Right kidney (tissue), 1 donor: ENCODE data around the gene TYMS.

Experiments used
- DNase-seq: peaks from one replicate; pipeline ENCODE4 v3.0.0-alpha.2; 2016

TYMS gene

DNA sequence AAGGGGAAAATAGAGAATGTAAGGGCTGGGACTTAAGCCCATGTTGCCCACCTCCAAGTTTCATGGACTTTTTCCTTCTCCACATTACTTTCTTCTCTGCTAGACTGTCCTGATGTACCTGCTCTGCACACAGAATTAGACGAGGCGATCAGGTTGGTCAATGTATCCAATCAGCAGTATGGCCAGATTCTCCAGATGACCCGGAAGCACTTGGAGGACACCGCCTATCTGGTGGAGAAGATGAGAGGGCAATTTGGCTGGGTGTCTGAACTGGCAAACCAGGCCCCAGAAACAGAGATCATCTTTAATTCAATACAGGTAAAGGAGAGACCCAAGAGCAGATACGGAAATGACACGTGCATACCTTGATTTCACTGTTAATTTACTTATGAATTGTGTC lies 16.2 kb upstream of the TYMS start:
- no peak for DNase-seq

- DNase-seq: no peak
Measured at GRCh38 chr18:644395-645004, 13.0 kb upstream of the TYMS start.

GRCh38 chr18:647304-647703 lies 10.1 kb upstream of the TYMS start:
- DNase-seq: no peak

DNA sequence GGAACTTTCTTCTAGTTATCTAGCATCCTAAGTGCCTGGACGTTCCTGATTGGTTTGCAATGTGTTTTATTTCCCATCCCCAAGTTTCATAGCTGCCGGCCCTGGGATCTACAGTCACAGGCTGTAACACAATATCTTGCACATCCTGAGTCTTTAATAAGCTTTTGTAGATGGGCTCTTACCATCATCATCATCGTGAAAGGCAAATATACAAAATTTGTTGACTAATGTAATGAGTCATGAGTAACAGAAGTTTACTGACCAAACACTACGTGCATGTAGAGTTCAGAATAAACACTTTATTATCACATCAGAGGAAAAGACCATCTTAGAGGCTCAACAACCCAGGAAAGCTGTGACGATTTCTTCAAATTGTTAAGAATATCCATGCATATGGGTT lies 8.1 kb upstream of the TYMS start:
- no peak for DNase-seq

- no peak for DNase-seq
Measured at GRCh38 chr18:650428-650858, 7.0 kb upstream of the TYMS start.

DNA sequence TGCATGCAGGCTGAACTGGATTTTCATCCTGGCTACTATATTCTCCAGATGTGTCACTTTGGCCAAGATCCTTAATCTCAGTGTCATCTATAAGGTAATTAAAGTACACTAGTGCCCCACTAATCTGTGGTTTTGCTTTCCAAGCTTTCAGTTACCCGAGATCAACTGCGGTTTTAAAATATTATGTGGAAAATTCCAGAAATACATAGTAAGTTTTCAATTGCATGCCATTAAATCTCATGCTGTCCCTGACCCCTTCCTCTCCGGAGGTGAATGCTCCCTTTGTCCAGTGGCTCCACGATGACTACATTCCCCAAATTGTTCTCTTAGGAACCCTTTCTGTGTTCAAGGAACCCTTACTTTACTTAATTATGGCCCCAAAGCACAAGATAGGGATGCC lies 5.3 kb upstream of the TYMS start:
- no peak for DNase-seq

- no peak for DNase-seq
Measured at GRCh38 chr18:653512-653911, 3.9 kb upstream of the TYMS start.

- no peak for DNase-seq
Measured at GRCh38 chr18:654601-655000, 2.9 kb upstream of the TYMS start.

GRCh38 chr18:655445-655844 lies 2.0 kb upstream of the TYMS start:
- DNase-seq: no peak

DNA sequence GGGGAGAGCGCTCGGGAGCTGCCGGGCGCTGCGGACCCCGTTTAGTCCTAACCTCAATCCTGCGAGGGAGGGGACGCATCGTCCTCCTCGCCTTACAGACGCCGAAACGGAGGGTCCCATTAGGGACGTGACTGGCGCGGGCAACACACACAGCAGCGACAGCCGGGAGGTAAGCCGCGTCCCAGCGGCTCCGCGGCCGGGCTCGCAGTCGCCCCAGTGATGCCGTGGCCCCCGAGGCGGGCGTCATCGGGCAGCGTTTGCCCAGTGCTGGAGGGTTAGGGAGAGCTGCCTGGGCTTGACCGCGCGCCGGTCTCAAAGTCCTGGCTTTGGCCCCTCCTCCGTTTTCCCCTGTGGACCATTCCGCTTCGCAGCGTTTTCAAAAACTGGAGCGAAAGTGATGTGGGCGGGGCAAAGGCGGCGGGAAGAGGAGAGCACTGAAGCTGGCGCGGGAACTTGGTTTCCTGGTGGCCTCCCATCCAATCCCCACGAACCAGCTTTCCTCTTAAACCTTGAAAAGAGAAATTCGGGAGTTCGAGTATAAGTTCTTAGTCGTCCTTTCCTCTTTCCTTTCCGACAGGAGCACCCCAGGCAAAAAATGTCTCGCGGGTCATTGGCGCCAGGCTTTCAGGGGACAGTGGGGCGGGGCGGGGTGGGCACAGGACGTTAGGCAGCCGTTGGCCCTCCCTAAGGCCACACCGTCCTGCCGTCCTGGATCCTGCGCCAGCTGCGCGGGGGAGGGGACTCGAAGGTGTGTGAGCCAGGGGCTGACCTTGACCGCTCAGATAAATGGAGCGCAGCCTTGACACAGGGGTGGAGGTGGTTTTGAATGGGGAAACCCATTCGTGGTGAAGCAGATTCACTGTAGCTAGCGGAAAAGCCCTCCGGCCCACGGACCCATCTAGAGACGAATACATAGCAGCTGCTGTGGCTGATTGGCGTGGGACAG lies 821 bp downstream of the TYMS start:
- DNase-seq: peak; percentile 96

DNA sequence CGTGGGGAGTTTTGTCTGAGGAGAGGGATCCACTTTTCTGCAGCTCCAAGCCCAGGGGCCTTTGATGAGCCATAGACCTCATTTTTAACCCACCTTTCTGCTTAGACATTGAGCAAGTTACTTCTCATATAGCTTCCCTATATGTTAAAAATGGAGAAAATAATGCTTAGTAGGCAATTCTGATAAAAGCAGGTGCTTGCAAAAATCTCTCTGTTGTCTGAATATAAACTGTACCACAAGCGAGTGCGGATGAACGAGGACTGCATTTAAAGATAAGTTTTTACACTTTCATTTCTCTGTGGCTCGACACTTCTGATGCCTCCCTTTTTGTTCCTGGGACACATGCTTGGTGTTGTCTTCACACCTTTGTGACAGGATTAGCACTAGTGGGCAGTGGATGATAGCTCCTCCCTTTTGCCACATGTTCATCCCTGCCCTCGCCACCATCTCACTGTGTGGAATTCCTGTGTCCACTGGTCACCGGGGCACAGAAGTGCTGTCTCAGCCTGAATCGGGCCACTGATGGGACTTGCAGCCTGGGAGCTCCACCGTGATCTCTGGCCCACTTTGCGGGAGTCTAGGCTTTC lies 1.6 kb downstream of the TYMS start:
- DNase-seq: no peak

- no peak for DNase-seq
Measured at GRCh38 chr18:659597-659996, 2.1 kb downstream of the TYMS start.

DNA sequence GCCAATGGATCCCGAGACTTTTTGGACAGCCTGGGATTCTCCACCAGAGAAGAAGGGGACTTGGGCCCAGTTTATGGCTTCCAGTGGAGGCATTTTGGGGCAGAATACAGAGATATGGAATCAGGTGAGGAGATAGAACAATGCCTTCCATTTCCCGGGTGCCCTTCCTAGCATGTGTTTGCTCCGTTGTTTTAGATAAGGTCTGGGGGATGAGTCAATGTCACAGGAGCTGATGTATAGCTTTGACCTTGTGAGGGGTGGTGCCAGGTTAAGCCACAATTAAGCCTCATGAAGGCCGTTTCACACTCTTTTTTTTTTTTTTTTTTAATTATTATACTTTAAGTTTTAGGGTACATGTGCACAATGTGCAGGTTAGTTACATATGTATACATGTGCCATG lies 4.7 kb downstream of the TYMS start:
- DNase-seq: no peak

DNA sequence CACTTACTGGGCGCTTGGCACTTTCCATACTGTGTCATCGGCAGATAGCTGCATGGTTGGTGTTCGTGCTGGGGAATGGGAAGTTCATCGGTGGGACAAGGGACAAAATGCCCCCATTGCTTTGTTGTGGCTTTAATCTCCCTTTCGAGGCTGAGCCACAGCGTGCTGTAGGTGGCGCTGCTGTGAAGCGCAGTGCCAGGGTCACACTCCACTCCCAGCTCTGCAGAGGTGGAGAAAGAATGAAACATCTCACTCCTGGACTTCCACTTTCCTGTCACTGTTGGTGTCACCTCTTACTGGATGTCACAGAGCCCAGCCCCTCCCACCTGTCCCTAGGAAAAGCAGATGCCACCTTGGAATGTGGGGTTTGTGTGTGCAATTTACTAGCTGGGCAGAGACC lies 8.7 kb downstream of the TYMS start:
- DNase-seq: no peak

GRCh38 chr18:666628-667027 lies 9.2 kb downstream of the TYMS start:
- DNase-seq: no peak

DNA sequence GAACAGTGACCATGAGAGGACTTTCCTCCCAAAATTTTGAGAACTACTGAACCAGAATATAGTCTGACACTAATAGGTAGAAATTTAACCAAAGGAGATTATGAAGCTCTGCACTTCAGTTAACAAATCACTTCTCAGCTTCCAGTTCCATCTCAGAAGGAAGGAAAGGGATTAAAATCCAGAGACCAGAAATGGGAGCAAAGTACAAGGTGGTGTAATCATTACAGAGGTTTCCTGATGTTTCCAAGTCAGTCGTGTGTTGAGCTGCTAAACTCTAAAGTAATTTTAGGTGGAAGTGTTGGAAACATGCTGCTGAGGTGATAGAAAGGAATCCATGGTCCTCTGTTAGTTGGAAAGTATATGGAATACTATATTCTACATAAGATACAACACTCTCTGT lies 10.8 kb downstream of the TYMS start:
- no peak for DNase-seq

- DNase-seq: no peak
Measured at GRCh38 chr18:669077-669476, 11.6 kb downstream of the TYMS start.

DNA sequence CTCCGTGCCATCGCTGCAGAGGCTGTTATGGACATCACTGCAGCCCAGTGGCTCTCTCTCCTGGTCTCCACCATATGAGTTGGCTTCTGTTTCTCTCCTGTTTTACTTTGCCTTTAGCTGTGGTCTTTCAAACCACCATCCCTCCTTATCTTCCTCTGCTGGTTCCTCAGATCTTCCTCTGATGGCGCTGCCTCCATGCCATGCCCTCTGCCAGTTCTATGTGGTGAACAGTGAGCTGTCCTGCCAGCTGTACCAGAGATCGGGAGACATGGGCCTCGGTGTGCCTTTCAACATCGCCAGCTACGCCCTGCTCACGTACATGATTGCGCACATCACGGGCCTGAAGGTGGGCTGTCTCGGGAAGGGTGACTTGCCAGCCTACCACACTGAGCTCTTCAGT lies 13.1 kb downstream of the TYMS start:
- no peak for DNase-seq

- DNase-seq: no peak
Measured at GRCh38 chr18:671405-671804, 14.0 kb downstream of the TYMS start.

- DNase-seq: no peak
Measured at GRCh38 chr18:673317-673716, 15.9 kb downstream of the TYMS start.

DNA sequence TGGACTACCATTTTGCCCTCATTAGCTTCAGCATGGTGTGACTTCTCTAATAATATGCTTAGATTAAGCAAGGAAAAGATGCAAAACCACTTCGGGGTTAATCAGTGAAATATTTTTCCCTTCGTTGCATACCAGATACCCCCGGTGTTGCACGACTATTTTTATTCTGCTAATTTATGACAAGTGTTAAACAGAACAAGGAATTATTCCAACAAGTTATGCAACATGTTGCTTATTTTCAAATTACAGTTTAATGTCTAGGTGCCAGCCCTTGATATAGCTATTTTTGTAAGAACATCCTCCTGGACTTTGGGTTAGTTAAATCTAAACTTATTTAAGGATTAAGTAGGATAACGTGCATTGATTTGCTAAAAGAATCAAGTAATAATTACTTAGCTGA lies 16.3 kb downstream of the TYMS start:
- no peak for DNase-seq

GRCh38 chr18:675307-675706 lies 17.9 kb downstream of the TYMS start:
- DNase-seq: no peak

GRCh38 chr18:676069-676468 lies 18.6 kb downstream of the TYMS start:
- no peak for DNase-seq

DNA sequence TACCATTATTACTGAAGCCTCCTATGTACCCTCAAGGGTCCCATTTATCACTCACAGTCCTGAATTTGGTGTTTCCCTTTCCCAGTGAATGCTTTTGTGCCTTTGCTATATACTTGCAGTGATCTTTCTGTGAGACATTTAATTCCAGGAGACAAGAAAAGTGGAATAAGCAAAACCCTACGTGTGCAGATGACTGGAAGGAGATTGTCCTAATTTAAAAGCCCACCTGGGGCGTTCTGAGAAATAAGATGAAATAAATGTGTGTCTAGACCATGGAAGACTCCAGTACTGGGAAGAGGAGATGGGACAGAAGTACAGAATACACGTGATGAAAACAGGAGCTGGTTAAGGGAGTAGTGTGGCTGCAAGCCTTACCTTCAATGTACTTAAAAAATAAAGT lies 19.3 kb downstream of the TYMS start:
- no peak for DNase-seq
